Upper lobe of left lung (tissue), 4 donors: ENCODE measurements around the gene PTPRN2.

Experiments used
- CTCF ChIP-seq, 6 experiments: fragments of 450-650 bp in 4 of 6; fragments of 200-600 bp in 2 of 6; sonication (generic) in 2 of 6; IDR thresholded peaks; one replicate each; pipeline ENCODE4 v1.5.1; 2016 to 2019; ENCODE audit warnings: antibody characterized with exemption in 6 of 6
- EP300 ChIP-seq, 4 donors: sonication (generic); formaldehyde crosslinking; IDR thresholded peaks; one replicate each; pipeline ENCODE4 v1.5.1; 2017; ENCODE audit warnings: antibody characterized with exemption in 4 of 4, control low read depth in 2 of 4
- POLR2A ChIP-seq, 4 donors: fragments of 450-650 bp; IDR thresholded peaks; one replicate each; pipeline ENCODE4 v1.5.1; 2016 to 2017; ENCODE audit warnings: antibody characterized with exemption in 4 of 4, mild to moderate bottlenecking in 2 of 4
- POLR2AphosphoS5 ChIP-seq, 2 donors: sonication (generic); formaldehyde crosslinking; IDR thresholded peaks; one replicate each; pipeline ENCODE4 v1.5.1; 2017; ENCODE audit warnings: antibody characterized with exemption in 2 of 2

- TF ChIP-seq POLR2AphosphoS5 (IDR thresholded peaks at IDR 0.05) = no peak
- TF ChIP-seq POLR2A (IDR thresholded peaks at IDR 0.05) = no peak
- TF ChIP-seq CTCF (IDR thresholded peaks at IDR 0.05) = no peak
- TF ChIP-seq EP300 (IDR thresholded peaks at IDR 0.05) = no peak
Observed at GRCh38 chr7:157900011-157900410, 687.6 kb downstream of the PTPRN2 start.
